GM21786 (cell line): ENCODE measurements around the gene MDM2.
A peak's percentile ranks its signal among the peaks of the same experiment; 100 is the strongest.

ENCODE experiments used
- ATAC-seq: cut with Tn5 transposase; IDR thresholded peaks from one replicate; pipeline ENCODE4 v1.9.1; 2021; ENCODE audit not compliant: unreplicated experiment

The MDM2 gene

DNA sequence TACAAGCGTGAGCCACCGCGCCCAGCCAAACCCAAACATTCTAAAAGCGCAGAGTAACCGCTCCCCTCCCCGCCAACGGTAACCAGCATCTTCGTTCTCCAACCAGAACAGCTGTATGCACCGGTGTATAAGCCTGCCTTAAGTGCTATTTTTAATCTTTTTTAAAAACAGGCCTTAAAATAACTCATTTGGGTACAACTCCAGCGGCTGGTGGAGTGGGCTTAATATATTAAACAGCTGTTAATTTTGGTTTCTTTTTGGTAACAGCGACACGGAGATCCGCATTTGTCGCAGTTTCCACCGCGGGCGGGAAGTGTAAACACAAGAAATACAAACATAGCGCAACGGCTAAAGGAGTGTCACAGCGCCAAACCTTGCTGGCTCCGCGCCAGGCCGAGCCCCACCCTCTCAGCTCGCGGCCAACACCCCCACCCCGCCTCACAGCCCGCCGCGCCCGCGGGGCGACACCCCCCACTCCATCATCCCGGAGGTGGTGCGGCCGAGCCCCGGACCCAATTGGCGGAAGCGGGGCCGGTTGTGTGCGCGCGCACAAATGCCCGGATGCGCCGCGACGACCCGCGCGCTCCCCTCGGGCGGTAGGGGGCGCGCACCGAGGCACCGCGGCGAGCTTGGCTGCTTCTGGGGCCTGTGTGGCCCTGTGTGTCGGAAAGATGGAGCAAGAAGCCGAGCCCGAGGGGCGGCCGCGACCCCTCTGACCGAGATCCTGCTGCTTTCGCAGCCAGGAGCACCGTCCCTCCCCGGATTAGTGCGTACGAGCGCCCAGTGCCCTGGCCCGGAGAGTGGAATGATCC lies at the start of gene MDM2:
Gene MDM2 (plus strand): TSS at position 602 of the 812 bp plus-strand sequence. CDS start 301 bp downstream, outside the sequence.
- peak; percentile 65 for ATAC-seq

DNA sequence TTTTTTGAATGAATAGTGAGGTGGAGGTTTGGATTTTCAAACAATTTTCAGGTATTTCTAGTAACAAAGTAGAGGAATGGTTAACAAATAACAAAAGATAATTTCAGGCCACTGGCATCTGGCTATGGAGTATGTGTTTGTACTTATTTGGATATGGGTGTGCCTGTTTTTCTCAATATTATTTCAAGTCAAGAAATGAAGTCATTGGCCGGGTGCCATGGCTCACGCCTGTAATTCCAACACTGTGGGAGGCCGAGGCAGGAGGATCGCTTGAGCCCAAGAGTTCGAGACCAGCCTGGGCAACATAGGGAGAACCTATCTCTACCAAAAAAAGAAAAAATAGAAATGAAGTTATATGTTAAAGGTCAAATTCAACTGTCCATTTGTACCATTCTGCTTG lies 48.1 kb upstream of the MDM2 start:
- no peak for ATAC-seq

DNA sequence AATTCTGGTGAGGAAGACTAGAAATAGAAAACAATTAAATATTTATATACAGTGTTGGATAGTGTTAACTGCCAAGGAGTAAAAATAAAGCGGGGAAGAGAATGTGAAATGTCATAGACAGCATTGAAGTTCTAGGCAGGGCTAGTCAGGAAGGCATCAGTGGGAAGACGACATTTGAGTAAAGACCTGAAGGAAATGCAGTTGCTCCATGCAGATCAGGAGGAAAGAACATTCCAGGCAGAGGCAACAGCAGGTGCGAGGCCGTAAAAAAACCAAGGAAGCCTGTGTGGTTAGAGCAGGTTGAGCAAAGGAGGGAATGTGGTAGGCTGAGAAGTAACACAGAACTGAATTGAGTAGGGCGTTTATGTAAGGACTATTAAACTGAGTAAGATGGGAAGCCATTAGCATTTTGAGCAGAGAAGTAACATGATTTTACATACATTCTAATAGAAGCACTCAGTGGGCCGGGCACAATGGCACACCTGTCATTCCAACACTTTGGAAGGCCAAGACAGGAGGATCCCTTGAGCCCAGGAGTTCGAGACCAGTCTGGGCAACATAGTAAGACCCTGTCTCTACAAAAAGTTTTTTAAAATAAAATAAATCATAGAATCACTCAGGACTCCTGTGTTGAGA lies 47.1 kb upstream of the MDM2 start:
- no peak for ATAC-seq

DNA sequence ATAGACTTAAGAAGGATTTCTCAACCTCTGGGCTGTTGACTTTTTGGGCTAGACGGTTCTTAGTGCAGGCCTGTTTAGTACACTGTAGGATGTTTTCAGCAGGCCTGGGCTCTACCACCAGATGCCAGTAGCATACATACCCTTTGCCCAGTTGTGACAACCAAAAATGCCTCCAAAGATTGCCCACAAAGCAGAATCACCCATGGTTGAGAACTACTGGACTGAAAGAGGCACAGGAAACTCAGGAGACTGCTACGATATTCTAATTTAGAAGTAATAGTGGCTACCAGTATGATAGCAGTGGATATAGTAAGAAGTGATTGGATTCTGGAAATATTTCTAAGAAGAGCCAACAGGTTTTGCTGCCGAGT lies 46.5 kb upstream of the MDM2 start:
- no peak for ATAC-seq

DNA sequence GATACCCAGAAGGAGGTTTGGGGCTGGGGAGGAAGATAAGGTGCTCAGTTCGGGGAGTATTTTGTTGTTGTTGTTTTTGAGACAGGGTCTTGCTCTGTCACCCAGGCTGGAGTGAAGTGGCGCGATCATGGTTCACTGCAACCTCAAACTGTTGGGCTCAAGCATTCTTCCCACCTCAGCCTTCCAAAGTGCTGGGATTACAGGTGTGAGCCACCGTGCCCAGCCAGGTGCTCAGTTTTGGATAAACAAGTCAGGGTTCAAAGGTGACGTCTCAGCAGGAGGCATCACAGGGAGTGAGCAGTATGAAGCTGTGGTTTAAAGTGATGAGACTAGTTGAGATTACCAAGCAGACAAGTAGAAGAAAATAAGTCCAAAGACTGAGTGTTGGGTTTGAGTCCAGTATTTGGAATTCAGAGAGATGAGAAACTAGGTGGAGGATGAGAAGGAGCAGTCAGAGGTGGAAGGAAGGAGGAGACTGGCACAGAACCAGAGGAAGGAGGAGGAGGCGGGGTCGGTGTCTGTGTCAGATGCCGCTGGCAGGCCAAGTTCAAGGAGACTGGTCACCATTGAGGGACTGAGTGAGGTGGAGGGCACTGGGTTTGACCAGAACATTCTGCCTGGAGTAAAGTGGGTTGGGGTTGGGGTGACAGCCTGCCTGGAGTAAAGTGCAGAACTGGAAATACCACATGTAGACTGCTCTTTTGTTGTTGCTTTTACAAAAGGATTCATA lies 45.9 kb upstream of the MDM2 start:
- ATAC-seq: no peak

DNA sequence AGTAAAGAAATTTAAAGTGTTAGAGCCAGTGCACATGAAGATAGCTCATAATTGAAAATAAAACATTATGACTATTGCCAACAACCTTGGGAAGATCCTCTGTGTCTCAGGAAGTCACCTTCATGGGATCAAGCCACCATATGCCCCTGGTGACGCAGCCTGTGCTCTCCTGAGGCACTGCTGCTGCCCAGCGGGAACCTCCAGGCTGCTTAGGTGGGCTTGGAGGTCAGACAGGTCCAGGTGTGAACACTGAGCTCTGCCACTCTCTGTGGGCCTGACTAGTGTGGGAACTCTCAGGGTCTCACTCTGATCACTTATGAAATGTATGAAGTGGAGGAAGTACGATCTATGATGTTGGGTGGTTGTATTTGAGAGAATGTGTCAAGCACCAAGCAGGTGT lies 45.3 kb upstream of the MDM2 start:
- ATAC-seq: no peak

DNA sequence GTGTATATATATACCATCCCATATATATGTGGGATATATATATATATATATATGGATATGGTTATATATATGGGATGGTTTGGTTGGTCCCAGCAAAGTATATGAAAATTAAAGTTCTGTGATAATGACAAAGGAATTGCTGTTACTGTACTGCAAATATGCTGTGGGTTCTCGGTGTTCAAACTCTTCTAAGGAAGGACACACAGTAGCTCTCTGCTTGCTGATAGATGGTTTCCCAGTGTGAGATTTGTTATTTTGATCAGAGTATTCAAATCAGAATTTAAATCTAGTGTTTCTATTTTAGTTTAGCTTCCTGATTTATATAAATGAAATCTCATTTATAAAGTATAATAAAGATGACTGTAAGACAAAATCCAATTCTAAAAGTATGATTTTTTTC lies 42.3 kb upstream of the MDM2 start:
- no peak for ATAC-seq

DNA sequence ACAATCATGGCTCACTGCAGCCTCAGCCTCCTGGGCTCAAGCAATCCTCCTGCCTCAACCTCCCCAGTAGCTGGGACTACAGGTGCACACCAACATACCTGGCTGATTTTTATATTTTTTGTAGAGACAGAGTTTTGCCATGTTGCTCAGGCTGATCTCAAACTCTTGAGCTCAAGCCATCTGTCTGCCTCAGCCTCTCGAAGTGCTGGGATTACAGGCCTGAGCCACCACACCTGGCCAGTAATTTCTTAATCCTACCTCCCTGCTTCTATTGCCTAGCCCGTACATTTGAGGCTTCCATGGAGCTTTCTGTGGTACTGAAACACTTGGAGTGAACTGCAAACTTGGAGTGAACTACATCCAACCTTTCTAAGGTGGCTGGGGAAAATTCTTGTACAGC lies 41.3 kb upstream of the MDM2 start:
- ATAC-seq: no peak

DNA sequence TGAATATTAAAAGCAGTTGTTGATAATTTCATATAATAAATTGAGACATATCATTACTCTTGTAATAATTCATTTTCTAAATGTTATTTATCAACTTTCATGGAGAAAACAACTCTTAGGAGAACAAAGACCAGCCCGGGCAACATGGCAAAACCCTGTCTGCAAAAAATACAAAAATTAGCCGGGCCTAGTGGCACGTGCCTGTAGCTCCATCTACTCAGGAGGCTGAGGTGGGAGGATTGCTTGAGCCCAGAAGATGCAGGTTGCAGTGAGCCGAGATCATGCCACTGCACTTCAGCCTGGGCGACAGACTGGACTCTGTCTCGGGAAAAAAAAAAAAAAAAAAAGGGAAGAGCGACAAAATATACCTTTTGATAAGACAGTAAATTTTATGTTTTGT lies 40.8 kb upstream of the MDM2 start:
- no peak for ATAC-seq

DNA sequence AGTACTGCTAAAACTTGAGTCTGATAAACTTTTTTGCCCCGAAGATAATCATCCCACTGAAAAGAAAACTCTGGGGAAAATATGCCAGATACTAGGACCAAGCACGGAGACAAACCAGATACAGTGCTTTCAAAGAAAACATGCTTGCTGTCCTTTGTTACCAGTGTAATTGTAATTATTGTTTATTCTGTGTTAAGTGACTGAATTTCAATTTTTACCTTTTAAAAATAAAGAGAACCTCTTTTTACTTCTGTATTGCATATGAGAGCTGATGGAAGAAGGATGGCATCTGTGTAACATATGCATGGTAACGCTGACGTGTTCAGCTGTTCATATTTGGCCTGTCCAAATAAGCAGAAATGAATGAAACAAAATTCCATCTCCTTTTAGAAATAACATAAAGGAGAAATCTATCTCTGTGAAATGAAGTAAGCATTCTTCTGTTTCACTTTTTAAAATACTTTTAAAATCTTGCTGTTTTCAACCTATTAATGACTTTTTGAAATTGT lies 39.5 kb upstream of the MDM2 start:
- no peak for ATAC-seq

DNA sequence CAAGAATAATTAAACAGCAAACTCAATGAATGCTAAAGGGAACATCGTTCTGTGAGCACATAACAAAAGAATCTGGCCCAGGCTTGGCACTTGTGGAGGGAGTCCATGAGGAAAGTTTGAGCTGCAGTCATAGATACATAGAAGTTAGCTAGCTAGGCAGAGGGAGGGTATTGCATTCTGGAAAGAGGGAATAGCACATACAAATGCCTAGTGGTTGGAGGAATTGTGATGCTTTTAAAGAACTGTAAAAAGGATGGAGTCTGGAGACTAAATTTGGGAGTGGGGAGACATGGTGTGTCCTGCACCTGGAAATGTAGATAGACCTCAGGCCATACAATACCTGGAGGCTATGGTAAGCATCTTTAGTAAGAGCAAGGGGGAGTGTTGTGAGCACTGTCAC lies 38.0 kb upstream of the MDM2 start:
- no peak for ATAC-seq

DNA sequence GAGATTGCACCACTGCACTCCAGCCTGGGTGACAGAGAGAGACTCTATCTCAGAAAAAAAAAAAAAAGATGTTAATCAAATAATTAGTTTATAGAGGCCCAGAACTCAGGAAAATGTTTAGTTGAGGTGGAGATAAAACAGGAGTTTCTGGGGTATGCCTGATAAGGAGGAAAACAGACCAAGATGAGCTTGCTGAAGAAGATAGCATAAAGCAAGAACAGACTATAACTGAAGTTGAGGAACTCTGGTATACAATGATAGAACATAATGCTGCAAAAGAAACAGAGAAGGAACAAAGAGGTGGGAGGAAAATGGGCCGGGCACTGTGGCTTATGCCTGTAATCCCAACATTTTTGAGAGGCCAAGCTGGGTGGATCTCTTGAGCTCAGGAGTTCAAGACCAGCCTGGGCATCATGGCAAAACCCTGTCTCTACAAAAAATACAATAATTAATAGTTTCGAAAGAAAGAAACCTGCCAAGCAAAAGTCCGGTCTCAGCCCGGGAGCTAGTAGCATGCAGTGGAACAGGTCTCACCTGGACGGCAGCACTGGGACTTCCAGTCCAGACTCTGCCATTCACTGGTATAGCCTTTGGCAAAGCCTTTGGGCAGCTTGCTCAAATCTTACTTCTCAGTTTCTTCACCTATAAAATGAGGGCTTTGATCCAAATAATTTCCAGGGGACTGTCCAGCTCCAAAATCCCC lies 36.6 kb upstream of the MDM2 start:
- no peak for ATAC-seq

DNA sequence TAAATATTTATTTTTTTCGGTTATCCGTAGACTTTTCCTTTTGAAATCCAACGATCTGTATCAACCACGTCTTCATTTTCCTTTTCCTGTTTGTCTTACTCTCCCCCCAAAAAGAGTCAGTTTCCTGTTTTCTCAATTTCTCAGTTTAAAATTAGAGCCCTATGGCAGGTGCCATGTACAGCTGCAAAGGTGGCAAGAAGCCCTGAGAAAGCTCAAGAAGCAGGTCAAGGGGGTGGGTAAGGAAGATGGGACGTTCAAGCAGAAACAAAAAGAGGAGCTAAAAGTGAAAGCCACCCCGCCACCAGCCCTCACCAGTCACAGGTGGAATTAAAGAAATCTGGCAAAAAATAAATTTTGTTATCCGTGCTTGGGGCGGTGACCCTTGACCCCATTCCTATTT lies 35.3 kb upstream of the MDM2 start:
- ATAC-seq: peak; percentile 72

DNA sequence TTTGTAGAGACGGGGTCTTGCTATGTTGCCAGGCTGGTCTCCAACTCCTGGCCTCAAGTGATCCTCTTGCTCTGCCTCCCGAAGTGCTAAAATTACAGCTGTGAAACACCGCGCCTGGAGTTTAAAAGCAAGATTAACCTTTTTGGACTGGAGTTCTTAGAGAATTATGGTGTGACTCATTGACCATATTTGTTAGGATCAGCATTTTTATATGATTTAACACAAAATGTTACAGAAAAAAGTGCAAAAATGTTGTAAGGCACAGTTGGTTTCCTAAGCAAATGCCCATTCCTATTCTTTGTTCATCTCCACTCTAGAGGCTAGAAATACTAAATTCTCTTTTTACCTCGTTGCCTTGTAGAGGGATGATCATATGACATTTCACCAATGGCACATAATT lies 34.4 kb upstream of the MDM2 start:
- ATAC-seq: no peak

DNA sequence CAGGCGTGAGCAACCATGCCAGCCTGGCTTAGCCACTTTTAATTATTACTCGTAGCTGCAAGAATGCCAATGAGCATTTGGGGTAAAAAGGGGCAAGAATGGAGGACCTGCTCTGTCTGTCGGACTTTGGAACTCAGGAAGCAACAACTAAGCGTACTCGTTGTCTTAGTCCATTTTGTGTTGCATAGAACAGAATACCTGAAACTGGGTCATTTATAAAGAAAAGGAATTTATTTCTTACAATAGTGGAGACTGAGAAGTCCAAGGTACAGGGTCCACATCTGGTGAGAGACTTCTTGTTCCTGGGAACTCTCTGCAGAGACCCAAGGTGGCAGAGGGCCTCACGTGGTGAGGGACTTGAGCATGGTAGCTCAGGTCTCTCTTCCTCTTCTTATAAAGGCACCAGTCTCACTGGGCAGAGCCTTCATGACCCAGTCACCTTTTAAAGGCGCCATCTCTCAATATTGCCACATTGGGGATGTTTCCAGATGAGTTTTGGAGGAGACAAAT lies 32.8 kb upstream of the MDM2 start:
- ATAC-seq: no peak

DNA sequence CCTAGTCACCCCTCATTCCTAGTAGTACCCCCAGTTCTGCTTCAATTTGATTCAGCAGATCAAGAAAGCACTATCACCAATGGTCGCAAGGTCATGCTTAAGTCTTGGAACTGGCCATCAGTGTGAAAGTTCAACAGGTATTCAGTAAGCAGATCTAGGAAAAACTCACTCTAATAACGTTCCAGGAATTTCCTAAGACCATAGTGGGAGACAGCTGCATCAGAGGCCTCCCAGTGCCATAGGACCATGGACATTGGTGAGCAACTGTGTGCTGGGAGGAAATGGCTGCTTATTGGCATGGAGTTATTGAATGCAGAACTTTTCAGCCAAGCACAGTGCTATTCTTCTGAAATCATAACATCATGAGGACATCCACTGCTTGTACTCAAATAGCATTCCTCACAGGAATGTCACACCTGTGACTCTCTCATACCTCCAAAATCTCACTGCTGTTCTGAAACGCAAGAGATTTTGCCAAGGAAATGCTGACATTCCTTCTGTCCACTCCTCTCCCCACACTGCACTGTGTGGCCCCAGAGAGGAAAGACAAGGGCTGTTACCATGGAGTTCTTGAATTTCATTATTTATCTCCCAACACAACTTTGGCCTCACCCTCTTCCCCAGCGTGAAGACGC lies 30.9 kb upstream of the MDM2 start:
- ATAC-seq: no peak

DNA sequence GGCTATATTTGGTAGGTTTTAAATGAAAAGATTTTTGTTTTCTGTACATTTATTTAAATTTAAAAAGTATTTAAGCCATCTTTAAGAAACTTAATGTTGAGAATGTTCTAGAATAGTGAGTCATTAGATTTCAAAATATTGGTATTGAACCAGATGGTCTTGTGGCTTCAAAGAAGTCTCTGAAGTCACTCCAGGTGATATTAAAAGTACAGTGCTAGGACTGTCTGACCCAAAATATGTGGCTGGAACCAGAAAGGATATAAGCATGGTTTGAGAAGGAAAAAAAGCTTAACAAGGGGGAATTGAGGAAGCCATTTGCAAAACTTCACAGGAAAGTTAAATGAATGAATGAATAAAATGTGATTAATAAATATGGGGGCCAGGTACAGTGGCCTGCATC lies 28.7 kb upstream of the MDM2 start:
- ATAC-seq: no peak

DNA sequence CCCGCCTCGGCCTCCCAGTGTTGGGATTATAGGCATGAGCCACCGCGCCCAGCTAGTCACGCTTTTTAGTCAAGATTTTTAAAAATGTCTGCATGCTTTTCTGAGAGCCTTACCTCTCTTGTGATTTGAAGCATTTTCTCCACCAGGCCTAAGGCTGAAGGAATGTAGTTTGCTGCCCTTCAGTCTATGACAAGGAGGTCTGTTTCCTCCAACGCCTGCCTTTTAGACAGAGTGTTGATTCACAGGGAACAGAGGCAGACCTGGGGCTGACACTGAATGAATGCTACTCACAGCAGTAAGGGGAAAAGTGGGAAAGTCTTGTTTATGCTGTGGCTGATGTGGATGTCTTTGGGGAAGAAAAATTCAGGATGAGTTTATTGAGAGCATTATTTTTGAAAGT lies 27.2 kb upstream of the MDM2 start:
- ATAC-seq: no peak

DNA sequence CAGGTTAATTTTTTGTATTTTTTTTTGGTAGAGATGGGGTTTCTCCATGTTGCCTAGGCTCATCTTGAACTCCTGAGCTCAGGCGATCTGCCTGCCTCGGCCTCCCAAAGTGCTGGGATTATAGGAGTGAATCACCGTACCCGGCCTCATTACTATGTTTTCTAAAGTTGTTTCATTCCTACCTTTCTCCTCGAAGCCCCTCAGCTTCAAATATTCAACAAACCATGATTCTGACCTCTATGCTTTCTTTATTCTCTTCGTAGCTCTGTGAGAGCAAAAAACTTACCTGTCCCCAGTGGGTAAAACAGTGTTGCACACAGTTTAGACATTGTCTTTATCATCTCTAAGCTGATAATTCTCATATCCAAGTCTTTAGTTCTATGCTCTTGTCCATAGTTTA lies 26.2 kb upstream of the MDM2 start:
- ATAC-seq: no peak

DNA sequence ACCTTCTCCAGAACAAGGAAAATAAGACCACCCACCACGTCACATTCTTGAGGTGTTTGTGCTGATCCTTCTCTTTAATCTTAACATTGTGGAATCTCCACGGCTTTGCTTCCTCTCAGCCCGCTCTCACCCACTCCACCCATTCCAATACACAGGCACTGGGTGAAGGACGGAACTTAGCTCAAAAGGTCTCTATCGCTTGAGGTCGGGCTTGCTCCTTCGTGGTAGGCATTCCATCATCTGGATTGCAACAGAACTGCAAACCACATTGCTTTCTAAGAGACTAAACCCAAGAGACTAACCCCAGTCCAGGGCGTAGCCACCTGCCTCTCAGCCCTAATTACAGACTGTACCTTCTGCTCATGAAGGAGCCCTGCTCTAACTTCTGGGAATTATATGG lies 24.0 kb upstream of the MDM2 start:
- ATAC-seq: no peak

DNA sequence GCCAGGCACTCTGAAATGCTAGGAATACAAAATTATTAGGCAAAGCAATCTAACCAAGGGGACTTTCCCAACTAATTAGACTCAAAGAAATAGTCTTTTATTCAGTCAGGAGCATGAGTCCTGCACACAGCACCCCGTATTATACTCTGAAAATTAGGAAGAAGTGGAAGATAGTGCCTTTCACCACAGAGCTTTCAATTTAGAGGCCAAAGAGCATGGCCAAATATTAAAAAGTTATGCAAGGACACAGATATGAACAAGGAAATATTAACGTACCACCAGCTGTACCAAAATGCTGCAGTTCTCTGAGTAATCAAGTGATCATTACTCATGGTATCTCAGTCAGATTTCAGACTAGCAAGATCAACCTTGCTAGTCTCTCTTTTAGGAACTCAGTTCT lies 22.6 kb upstream of the MDM2 start:
- no peak for ATAC-seq
